SU-DHL-6 (cell line): ENCODE results near the gene LIM2.
"Not testable (repeated sequence)": the region's sequence is repeated elsewhere in the genome, so short reads cannot be mapped to it uniquely, and the experiment has no call there.

Experiments
- EZH2phosphoT487 ChIP-seq: fragments of 200-600 bp; sonication (generic), shearing (Covaris generic); conservative IDR thresholded peaks from 2 replicates; pipeline ENCODE4 v1.6.1; 2018; ENCODE audit warnings: mild to moderate bottlenecking, antibody characterized with exemption, low read length, moderate library complexity, mixed read lengths
- TF ChIP-seq, protein P1 (sequence below): fragments of 200-600 bp; sonication (generic); IDR thresholded peaks from one replicate; pipeline ENCODE4 v1.5.1; 2017; ENCODE audit warnings: antibody characterized with exemption, mild to moderate bottlenecking, low read length, moderate library complexity; ENCODE audit not compliant: insufficient read depth, poor library complexity, severe bottlenecking

DNA sequence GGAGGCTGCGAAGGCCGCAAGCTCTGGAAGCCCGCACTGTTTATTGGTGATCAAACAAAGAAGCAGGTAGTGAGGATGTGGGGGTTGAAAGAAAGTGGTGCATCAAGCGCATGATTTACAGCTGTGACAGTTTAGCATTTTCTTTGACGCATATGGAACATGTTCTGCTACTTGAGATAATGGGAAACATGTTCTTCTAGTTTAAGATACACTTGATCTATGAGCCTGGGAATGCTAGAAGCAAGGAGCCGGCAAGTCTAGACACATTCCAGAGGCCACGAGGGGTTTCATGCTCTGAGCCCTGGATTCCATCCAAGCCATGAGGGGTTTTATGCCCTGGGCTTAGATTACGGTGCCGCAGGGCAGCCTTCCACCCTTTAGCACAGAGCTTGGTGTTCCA is 9.7 kb upstream of the LIM2 start:
- TF ChIP-seq, protein P1, sequence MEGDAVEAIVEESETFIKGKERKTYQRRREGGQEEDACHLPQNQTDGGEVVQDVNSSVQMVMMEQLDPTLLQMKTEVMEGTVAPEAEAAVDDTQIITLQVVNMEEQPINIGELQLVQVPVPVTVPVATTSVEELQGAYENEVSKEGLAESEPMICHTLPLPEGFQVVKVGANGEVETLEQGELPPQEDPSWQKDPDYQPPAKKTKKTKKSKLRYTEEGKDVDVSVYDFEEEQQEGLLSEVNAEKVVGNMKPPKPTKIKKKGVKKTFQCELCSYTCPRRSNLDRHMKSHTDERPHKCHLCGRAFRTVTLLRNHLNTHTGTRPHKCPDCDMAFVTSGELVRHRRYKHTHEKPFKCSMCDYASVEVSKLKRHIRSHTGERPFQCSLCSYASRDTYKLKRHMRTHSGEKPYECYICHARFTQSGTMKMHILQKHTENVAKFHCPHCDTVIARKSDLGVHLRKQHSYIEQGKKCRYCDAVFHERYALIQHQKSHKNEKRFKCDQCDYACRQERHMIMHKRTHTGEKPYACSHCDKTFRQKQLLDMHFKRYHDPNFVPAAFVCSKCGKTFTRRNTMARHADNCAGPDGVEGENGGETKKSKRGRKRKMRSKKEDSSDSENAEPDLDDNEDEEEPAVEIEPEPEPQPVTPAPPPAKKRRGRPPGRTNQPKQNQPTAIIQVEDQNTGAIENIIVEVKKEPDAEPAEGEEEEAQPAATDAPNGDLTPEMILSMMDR, result not testable (repeated sequence)
- TF ChIP-seq EZH2phosphoT487, result not testable (repeated sequence)
